Muscle of arm (tissue), 12 donors: ENCODE data around the gene VAMP1. TPM values are rescaled to one million over a fixed set of nuclear protein-coding genes. Genes with fewer than 3 reads are reported as not detected.

Experiments used
- DNase-seq: peaks from one replicate; pipeline ENCODE4 v3.0.0-alpha.2; 2013
- polyA plus RNA-seq, 12 donors: library from polyadenylated mRNA; unstranded; fragments of 120-200 nt; gene quantifications; one replicate each; pipeline ENCODE4 v1.2.1, GENCODE V29; 2013; ENCODE audit not compliant: insufficient read length in 12 of 12

Gene VAMP1
- polyA plus RNA-seq, 12 donors, result 6.9 to 25.7 (median 11.9) TPM; not detected in 1

DNA sequence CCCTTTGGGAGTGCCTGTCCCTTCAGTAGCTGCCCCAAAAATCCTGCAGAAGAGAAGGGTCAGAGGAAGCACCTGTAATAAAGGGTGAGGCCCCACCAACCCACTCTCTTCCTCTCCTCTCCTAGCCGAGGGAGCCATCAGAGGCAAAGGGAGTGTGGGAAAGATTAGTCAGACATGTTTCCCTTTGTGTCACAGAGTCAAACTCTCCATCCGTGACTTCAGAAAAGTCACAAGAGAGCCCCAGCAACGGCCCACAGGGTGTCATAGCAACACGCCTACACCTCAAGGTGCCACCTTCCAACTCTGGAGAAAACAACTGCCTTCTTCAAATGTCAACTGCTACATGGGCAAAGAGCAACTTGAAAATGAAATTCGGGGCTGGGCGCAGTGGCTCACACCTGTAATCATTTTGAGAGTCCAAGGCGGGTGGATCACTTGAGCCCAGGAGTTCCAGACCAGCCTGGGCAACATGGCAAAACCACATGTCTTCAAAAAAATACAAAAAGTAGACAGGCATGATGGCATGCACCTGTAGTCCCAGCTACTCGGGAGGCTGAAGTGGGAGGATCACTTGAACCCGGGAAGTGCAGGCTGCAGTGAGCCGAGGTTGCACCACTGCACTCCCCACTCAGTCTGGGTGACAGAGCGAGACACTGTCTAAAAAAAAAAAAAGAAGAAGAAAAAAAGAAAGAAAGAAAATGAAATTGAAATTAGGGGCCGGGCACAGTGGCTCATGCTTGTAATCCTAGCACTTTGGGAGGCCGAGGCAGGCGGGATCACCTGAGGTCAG lies 43.4 kb downstream of the VAMP1 start:
- DNase-seq, result no peak

DNA sequence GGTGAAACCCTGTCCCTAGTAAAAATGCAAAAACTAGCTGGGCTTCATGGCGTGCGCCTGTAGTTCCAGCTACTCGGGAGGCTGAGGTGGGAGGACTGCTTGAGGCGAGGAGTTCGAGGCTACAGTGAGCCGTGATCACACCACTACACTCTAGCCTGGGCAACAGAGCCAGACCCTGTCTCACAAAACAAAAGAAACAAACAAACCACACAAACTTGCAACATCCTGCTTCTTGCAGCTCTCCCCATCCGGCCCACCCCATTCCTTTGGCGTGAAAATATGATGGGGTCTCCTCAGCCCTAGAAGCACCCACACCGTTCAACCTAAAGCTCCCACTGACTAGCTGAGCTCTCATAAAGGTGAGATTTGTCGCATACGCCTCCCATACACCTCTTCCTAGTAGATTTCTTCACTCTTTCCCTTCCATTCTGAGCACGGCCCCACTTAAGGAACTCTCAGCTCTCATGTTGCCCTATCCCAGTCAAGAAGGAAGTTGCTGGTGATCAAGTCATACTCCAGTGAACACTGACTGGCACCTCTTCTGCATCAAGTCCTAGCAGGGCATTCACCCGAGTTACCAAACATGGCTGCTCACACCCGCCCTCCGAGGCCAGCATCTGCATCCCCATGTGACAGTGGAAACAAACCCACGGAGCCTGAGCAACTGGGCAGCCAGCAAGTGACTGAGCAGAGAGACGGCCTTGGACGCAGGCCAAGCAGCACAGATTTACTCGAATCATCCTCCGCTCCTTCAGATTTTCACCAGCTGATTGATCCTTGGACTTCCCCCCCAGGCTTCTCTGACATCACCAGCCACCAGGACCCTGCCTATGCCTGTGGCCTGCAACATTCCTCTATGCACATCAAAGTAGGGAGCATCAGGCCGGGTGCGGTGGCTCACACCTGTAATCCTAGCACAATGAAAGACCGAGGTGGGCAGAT lies 44.6 kb downstream of the VAMP1 start:
- DNase-seq, result no peak

GRCh38 chr12:6424866-6425265 lies 45.6 kb downstream of the VAMP1 start:
- DNase-seq, result no peak

DNA sequence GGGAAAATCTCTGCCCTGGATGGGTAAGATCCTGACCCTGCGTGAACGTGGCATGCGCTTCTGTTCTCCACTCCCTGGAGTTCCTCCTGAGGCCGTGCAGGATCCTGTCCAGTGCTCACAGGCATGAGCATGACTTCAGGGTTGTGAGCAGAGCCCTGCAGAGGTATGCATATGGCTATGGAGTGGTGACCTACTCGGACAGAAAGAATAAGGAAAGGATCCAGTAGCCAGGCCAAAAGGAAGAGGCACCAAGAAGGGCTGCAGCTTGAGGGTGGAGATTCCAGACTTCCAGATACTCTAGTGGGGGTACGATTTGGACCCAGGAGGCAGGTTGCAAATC lies 46.5 kb downstream of the VAMP1 start:
- DNase-seq, result no peak

DNA sequence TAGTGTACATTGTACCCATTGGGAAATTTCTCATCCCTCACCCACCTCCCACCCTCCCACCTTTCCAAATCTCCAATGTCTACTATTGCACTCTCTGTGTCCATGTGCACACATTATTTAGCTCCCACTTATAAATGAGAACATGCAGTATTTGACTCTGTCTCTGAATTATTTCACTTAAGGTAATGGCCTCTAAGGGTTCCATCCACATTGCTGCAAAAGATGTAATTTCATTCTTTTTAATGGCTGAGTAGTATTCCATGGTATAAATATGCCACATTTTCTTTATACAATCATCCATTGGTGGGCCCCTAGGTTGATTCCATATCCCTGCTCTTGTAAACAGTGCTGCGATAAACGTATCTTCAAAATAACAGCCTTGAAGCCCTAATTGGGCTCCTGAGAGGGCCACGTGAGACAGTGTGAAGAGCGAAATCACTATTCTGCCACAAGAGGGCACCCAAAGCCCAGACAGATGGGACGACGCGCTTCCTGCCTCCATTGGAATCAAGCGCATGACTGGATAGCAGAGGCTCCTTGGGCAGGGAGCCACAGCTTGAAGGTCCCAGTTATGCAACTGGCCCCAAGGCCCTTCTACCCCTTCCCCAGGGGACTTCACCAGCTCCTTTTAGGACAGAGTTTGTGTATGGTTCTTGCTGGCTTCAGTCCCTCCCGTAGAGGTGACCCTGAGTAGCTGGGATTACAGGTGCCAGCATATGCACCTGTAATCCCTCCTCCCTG lies 47.0 kb downstream of the VAMP1 start:
- peak; percentile 89 for DNase-seq

DNA sequence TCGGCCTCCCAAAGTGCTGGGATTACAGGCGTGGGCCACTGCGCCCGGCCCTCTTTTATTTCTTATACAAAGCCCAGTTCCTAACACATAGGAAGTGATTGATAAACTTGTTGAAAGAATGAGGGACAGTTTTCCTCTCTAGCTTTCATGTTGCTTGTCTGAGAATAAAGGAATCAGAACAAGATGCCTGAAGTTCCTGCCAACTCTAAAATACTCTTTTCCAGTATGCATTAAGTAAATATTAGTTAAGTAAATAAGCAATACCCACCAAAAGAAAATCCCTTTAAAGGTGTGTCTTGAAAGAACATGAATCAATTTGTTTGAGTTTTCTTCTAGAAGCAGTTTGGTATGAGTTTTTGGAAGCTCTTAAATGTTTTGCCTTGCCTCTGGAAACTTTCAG lies 50.1 kb downstream of the VAMP1 start:
- no peak for DNase-seq

- no peak for DNase-seq
Observed at GRCh38 chr12:6418796-6419195, 51.7 kb downstream of the VAMP1 start.

- no peak for DNase-seq
Observed at GRCh38 chr12:6416596-6416995, 53.9 kb downstream of the VAMP1 start.

Other genes starting within 250 kb of the VAMP1 start
- 1 to 10 TPM in 6 of 12 donors, under 1 TPM in 4, not detected in 2; 0.36 to 5.3 (median 1.1) TPM for gene PLEKHG6, start 160.0 kb downstream of the VAMP1 start, polyA plus RNA-seq
- gene TNFRSF1A, start 128.6 kb downstream of the VAMP1 start, polyA plus RNA-seq, result 100 to 1,000 TPM in 1 of 12 donors, 10 to 100 TPM in 10, not detected in 1; 58.7 to 132 (median 70.6) TPM
- gene SCNN1A, start 95.1 kb downstream of the VAMP1 start, polyA plus RNA-seq, result 1 to 10 TPM in 2 of 12 donors, under 1 TPM in 6, not detected in 4; 0.23 to 9.9 (median 0.51) TPM
- 10 to 100 TPM in 11 of 12 donors, not detected in 1; 25.8 to 65.1 (median 37.9) TPM for gene LTBR, start 86.5 kb downstream of the VAMP1 start, polyA plus RNA-seq
- 1 to 10 TPM in 4 of 12 donors, under 1 TPM in 5, not detected in 3; 0.54 to 3.3 (median 0.96) TPM for gene CD27, start 25.7 kb downstream of the VAMP1 start, polyA plus RNA-seq
- 10 to 100 TPM in 2 of 12 donors, 1 to 10 TPM in 8, not detected in 2; 5.0 to 15.8 (median 8.7) TPM for gene TAPBPL, start 18.6 kb downstream of the VAMP1 start, polyA plus RNA-seq
- 100 to 1,000 TPM in 11 of 12 donors, not detected in 1; 104 to 178 (median 131) TPM for gene MRPL51, start 22.6 kb upstream of the VAMP1 start, polyA plus RNA-seq
- gene NCAPD2, start 23.4 kb upstream of the VAMP1 start, polyA plus RNA-seq, result 10 to 100 TPM in 11 of 12 donors, not detected in 1; 28.7 to 53.7 (median 41.5) TPM
- 1,000 to 10,000 TPM in 11 of 12 donors, 100 to 1,000 TPM in 1; 984 to 5,913 (median 3,885) TPM for gene GAPDH, start 63.8 kb upstream of the VAMP1 start, polyA plus RNA-seq
- 10 to 100 TPM in 11 of 12 donors, not detected in 1; 20.7 to 43.6 (median 28.0) TPM for gene IFFO1, start 85.4 kb upstream of the VAMP1 start, polyA plus RNA-seq
- 10 to 100 TPM in 11 of 12 donors, not detected in 1; 14.9 to 44.6 (median 21.7) TPM for gene NOP2, start 97.6 kb upstream of the VAMP1 start, polyA plus RNA-seq
- gene CHD4, start 136.7 kb upstream of the VAMP1 start, polyA plus RNA-seq, result 100 to 1,000 TPM; 131 to 406 (median 159) TPM
- 10 to 100 TPM in 1 of 12 donors, 1 to 10 TPM in 7, under 1 TPM in 3, not detected in 1; 0.77 to 16.4 (median 1.3) TPM for gene LPAR5, start 165.3 kb upstream of the VAMP1 start, polyA plus RNA-seq
- gene ACRBP, start 176.8 kb upstream of the VAMP1 start, polyA plus RNA-seq, result 1 to 10 TPM in 10 of 12 donors, not detected in 2; 1.4 to 5.3 (median 2.7) TPM
- 100 to 1,000 TPM in 1 of 12 donors, 10 to 100 TPM in 10, not detected in 1; 45.1 to 100 (median 52.8) TPM for gene ING4, start 192.4 kb upstream of the VAMP1 start, polyA plus RNA-seq
- 10 to 100 TPM in 11 of 12 donors, not detected in 1; 41.4 to 79.9 (median 48.8) TPM for gene ZNF384, start 218.7 kb upstream of the VAMP1 start, polyA plus RNA-seq
- gene PIANP, start 230.1 kb upstream of the VAMP1 start, polyA plus RNA-seq, result 10 to 100 TPM in 2 of 12 donors, 1 to 10 TPM in 9, not detected in 1; 2.7 to 31.7 (median 4.5) TPM